NOMO-1 (cell line): ENCODE measurements around the gene NUTF2.
"Not testable (repeated sequence)": the region's sequence is repeated elsewhere in the genome, so short reads cannot be mapped to it uniquely, and the experiment has no call there.

ENCODE experiments used
- DNase-seq, 2 experiments: peaks; one replicate each; lab custom pipeline; 2025; ENCODE audit not compliant: unreplicated experiment in 2 of 2; lab: John Stamatoyannopoulos, UW

The NUTF2 gene

GRCh38 chr16:67883146-67883871, 36.6 kb downstream of the NUTF2 start:
- DNase-seq = peak in 1 of 2 experiments; percentile 28

- no peak for DNase-seq
Observed at GRCh38 chr16:67883872-67884261, 37.1 kb downstream of the NUTF2 start.

- no peak for DNase-seq
Observed at GRCh38 chr16:67884684-67885083, 38.0 kb downstream of the NUTF2 start, which contains the start of gene NRN1L. Gene NRN1L (plus strand): TSS chr16:67884885. CDS start chr16:67884904, 19 bp downstream.

- no peak for DNase-seq
Observed at GRCh38 chr16:67885545-67885944, 38.8 kb downstream of the NUTF2 start.

GRCh38 chr16:67885976-67886375, 39.2 kb downstream of the NUTF2 start:
- no peak for DNase-seq

- DNase-seq = no peak
Observed at GRCh38 chr16:67886387-67886786, 39.7 kb downstream of the NUTF2 start.

- no peak for DNase-seq
Observed at GRCh38 chr16:67888331-67888730, 41.6 kb downstream of the NUTF2 start.

GRCh38 chr16:67892375-67892774, 45.6 kb downstream of the NUTF2 start:
- no peak for DNase-seq

GRCh38 chr16:67892899-67893742, 46.4 kb downstream of the NUTF2 start, which contains the start of gene PSKH1:
Gene PSKH1 (plus strand): TSS chr16:67893254. CDS start chr16:67908750, 15,496 bp downstream.
- DNase-seq = peak; percentile 96

- DNase-seq = peak in 1 of 2 experiments; percentile 9
Observed at GRCh38 chr16:67893743-67894399, 47.1 kb downstream of the NUTF2 start.

GRCh38 chr16:67897231-67897630, 50.5 kb downstream of the NUTF2 start:
- DNase-seq = no peak

GRCh38 chr16:67901734-67902133, 55.0 kb downstream of the NUTF2 start:
- DNase-seq = no peak

GRCh38 chr16:67902831-67903230, 56.1 kb downstream of the NUTF2 start:
- no peak for DNase-seq

GRCh38 chr16:67907397-67908180, 60.9 kb downstream of the NUTF2 start:
- no peak for DNase-seq

GRCh38 chr16:67909056-67909742, 62.5 kb downstream of the NUTF2 start:
- no peak for DNase-seq

- no peak for DNase-seq
Observed at GRCh38 chr16:67910158-67910557, 63.4 kb downstream of the NUTF2 start.

- no peak for DNase-seq
Observed at GRCh38 chr16:67914758-67915495, 68.2 kb downstream of the NUTF2 start.

- not testable (repeated sequence) for DNase-seq
Observed at GRCh38 chr16:67915496-67915769, 68.7 kb downstream of the NUTF2 start.
